GM23338 (cell line): ENCODE measurements around the gene DAPK3. TPM values are rescaled to one million over a fixed set of nuclear protein-coding genes. Genes with fewer than 3 reads are reported as not detected.

Source experiments
- ATAC-seq: fragments of 200-7000 bp; cut with Tn5 transposase; 3 replicates; pipeline ENCODE4 v1.9.1; 2020
- DNase-seq: peaks from one replicate; pipeline ENCODE4 v3.0.0-alpha.2; 2015; ENCODE audit warnings: low spot score
- H2AFZ ChIP-seq: fragments of 200-600 bp; sonication (generic); 2 replicates; pipeline ENCODE4 v1.8.0; 2016; ENCODE audit warnings: antibody characterized with exemption, mild to moderate bottlenecking, moderate library complexity
- H3F3A ChIP-seq: fragments of 200-600 bp; sonication (generic); replicated peaks from 2 replicates; pipeline ENCODE4 v1.8.0; 2017; ENCODE audit warnings: antibody characterized with exemption, mixed run types, low read depth
- H3K27ac ChIP-seq: fragments of 200-600 bp; sonication (generic); 2 replicates; pipeline ENCODE4 v1.6.1; 2016; ENCODE audit warnings: low read depth
- H3K27me3 ChIP-seq: fragments of 200-600 bp; sonication (generic); 2 replicates; pipeline ENCODE4 v1.8.0; 2016; ENCODE audit warnings: mild to moderate bottlenecking, mixed run types, moderate library complexity; ENCODE audit not compliant: insufficient read depth
- H3K36me3 ChIP-seq: fragments of 200-600 bp; sonication (generic); 2 replicates; pipeline ENCODE4 v1.8.0; 2016; ENCODE audit warnings: mild to moderate bottlenecking; ENCODE audit not compliant: insufficient read depth
- H3K4me1 ChIP-seq: fragments of 200-600 bp; sonication (generic); 2 replicates; pipeline ENCODE4 v1.8.0; 2016; ENCODE audit warnings: mild to moderate bottlenecking, moderate library complexity; ENCODE audit not compliant: insufficient read depth
- H3K4me2 ChIP-seq: fragments of 200-600 bp; sonication (generic); 2 replicates; pipeline ENCODE4 v1.7.1; 2017; ENCODE audit warnings: mixed run types
- H3K4me3 ChIP-seq: fragments of 200-600 bp; sonication (generic); 2 replicates; pipeline ENCODE4 v1.6.1; 2016; ENCODE audit warnings: mixed run types
- H3K79me2 ChIP-seq: fragments of 200-600 bp; sonication (generic); replicated peaks from 2 replicates; pipeline ENCODE4 v1.8.0; 2017; ENCODE audit warnings: mild to moderate bottlenecking; ENCODE audit not compliant: insufficient read depth
- H3K9me2 ChIP-seq: fragments of 200-600 bp; sonication (generic); 2 replicates; pipeline ENCODE4 v1.8.0; 2017; ENCODE audit not compliant: insufficient read depth
- H4K20me1 ChIP-seq: fragments of 200-600 bp; sonication (generic); replicated peaks from 2 replicates; pipeline ENCODE4 v1.8.0; 2017; ENCODE audit warnings: mild to moderate bottlenecking; ENCODE audit not compliant: insufficient read depth
- H3K27ac Mint-ChIP-seq: 2 replicates; pipeline ENCODE4 v1.8.0; 2020; ENCODE audit warnings: inconsistent platforms, mild to moderate bottlenecking, moderate library complexity, mixed read lengths
- H3K27me3 Mint-ChIP-seq: 3 replicates; pipeline ENCODE4 v1.8.0; 2022; ENCODE audit warnings: low read depth, mild to moderate bottlenecking, moderate library complexity, mixed read lengths, inconsistent platforms; ENCODE audit not compliant: insufficient read depth, poor library complexity
- H3K36me3 Mint-ChIP-seq: 3 replicates; pipeline ENCODE4 v1.8.0; 2021; ENCODE audit warnings: low read depth, mild to moderate bottlenecking, inconsistent platforms, moderate library complexity, mixed read lengths
- H3K4me1 Mint-ChIP-seq: 3 replicates; pipeline ENCODE4 v1.8.0; 2020; ENCODE audit warnings: mild to moderate bottlenecking, inconsistent platforms, mixed read lengths
- H3K4me3 Mint-ChIP-seq: 3 replicates; pipeline ENCODE4 v1.8.0; 2021; ENCODE audit warnings: moderate library complexity, mild to moderate bottlenecking, inconsistent platforms, mixed read lengths
- H3K9me3 Mint-ChIP-seq: 3 replicates; pipeline ENCODE4 v1.8.0; 2020; ENCODE audit warnings: moderate library complexity, mild to moderate bottlenecking, inconsistent platforms, mixed read lengths
- CREB1 ChIP-seq: fragments of 250-450 bp; sonication (Bioruptor Pico); IDR thresholded peaks from 2 replicates; pipeline ENCODE4 v1.5.0; 2020; ENCODE audit warnings: low read depth, mild to moderate bottlenecking, moderate library complexity
- CTCF ChIP-seq, 2 experiments: fragments of 200-600 bp in 1 of 2; sonication (generic) in 1 of 2; conservative IDR thresholded peaks; 2 replicates each; pipeline versions ENCODE4 v1.5.1 to v1.6.1; 2016 to 2017; ENCODE audit warnings: antibody characterized with exemption in 2 of 2, low read depth in 2 of 2, mild to moderate bottlenecking in 2 of 2, moderate library complexity in 1 of 2
- ETS1 ChIP-seq: IDR thresholded peaks from 2 replicates; pipeline ENCODE4 v1.6.1; 2016; ENCODE audit warnings: antibody characterized with exemption
- EZH2 ChIP-seq: fragments of 200-600 bp; sonication (generic); IDR thresholded peaks from one replicate; pipeline ENCODE4 v1.8.0; 2017; ENCODE audit warnings: antibody characterized with exemption, mild to moderate bottlenecking, low read depth; ENCODE audit not compliant: unreplicated experiment
- EZH2phosphoT487 ChIP-seq: fragments of 200-600 bp; sonication (generic); IDR thresholded peaks from one replicate; pipeline ENCODE4 v1.8.1; 2018; ENCODE audit warnings: antibody characterized with exemption; ENCODE audit not compliant: unreplicated experiment
- JUNB ChIP-seq: IDR thresholded peaks from one replicate; pipeline ENCODE4 v1.6.1; 2016; ENCODE audit warnings: antibody characterized with exemption; ENCODE audit not compliant: unreplicated experiment
- NANOG ChIP-seq: IDR thresholded peaks from 2 replicates; pipeline ENCODE4 v1.6.1; 2016; ENCODE audit warnings: antibody characterized with exemption, borderline replicate concordance
- POLR2AphosphoS5 ChIP-seq: IDR thresholded peaks from 2 replicates; pipeline ENCODE4 v1.6.1; 2016; ENCODE audit warnings: antibody characterized with exemption, low read depth
- STAT1 ChIP-seq: IDR thresholded peaks from one replicate; pipeline ENCODE4 v1.6.1; 2016; ENCODE audit warnings: antibody characterized with exemption; ENCODE audit not compliant: unreplicated experiment
- ZNF114 ChIP-seq: fragments of 250-450 bp; sonication (Bioruptor Pico); IDR thresholded peaks from 2 replicates; pipeline ENCODE4 v1.5.0; 2020; ENCODE audit warnings: mild to moderate bottlenecking, moderate library complexity
- ZNF331 ChIP-seq: fragments of 250-450 bp; sonication (Bioruptor Pico); IDR thresholded peaks from 2 replicates; pipeline ENCODE4 v1.5.0; 2020; ENCODE audit warnings: low read depth, mild to moderate bottlenecking, moderate library complexity
- polyA plus RNA-seq: library from polyadenylated mRNA; unstranded; fragments of >200 nt; fragmentation: Nextera tagmentation; extraction: Ambion mirVana; gene quantifications from 2 replicates; pipeline ENCODE4 v1.2.1, GENCODE V29; 2016
- total RNA-seq: library from RNA; depleted of rRNA; stranded (reverse); fragments of >200 nt; shearing (Covaris generic); gene quantifications from 2 replicates; pipeline ENCODE4 v1.2.3, GENCODE V29; 2014
- TF ChIP-seq, protein P1 (sequence below): IDR thresholded peaks from one replicate; pipeline ENCODE4 v1.6.1; 2018; ENCODE audit warnings: antibody characterized with exemption; ENCODE audit not compliant: unreplicated experiment
- TF ChIP-seq, protein P2 (sequence below): fragments of 250-450 bp; sonication (Bioruptor Pico); IDR thresholded peaks from 2 replicates; pipeline ENCODE4 v1.5.0; 2020; ENCODE audit warnings: mild to moderate bottlenecking, moderate library complexity

The DAPK3 gene
- total and polyA plus RNA-seq, 2 experiments from 2014 or later, result 32.1 to 95.6 TPM

DNA sequence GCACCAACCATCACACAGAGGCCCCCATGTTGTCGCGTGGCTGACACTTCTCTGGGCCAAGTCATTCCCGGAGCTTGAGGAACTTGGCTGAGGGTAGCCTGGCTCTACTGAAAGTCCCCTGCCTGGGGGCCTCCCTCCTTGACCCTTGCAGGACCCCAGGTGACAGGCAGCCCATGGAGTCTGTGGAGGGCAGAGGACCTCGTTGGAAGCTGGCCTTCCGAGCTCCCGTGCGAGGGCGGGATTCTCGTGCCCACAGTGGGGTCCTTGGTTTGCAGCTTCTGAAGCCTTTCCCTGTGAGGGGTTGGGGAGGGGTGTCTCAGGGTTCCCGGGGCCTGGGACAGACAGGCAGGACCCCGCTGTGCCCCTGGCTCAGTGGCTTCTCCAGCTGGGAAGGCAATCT lies 21.6 kb downstream of the DAPK3 start:
- H3K4me2 ChIP-seq, result no peak overlapping the region
- H4K20me1 ChIP-seq, result no peaks in the 10 kb centered on the region
- peaks cover 6% of the 10 kb centered on the region for H3K36me3 Mint-ChIP-seq
- no peaks in the 10 kb centered on the region; the same call in 1 of the 2 replicates for H3K36me3 ChIP-seq
- no peaks in the 10 kb centered on the region for H3K79me2 ChIP-seq
- H3K27ac Mint-ChIP-seq, result no peak overlapping the region
- H3K9me3 Mint-ChIP-seq, result no peaks in the 10 kb centered on the region; the same call in 1 of the 3 replicates
- no peak overlapping the region for H2AFZ ChIP-seq
- peaks cover 13% of the 10 kb centered on the region for H3K27me3 Mint-ChIP-seq
- DNase-seq, result no peak
- H3K4me1 ChIP-seq, result peaks cover 9% of the 10 kb centered on the region; the same call in 1 of the 2 replicates
- H3K27me3 ChIP-seq, result no peaks in the 10 kb centered on the region
- H3K4me3 Mint-ChIP-seq, result no peak overlapping the region
- H3K27ac ChIP-seq, result no peak overlapping the region
- peaks cover 9% of the 10 kb centered on the region; the same call in 2 of the 3 replicates for H3K4me1 Mint-ChIP-seq
- TF ChIP-seq POLR2AphosphoS5, result no peak
- no peak for TF ChIP-seq CREB1
- no peak for TF ChIP-seq EZH2phosphoT487
- TF ChIP-seq, protein P1, sequence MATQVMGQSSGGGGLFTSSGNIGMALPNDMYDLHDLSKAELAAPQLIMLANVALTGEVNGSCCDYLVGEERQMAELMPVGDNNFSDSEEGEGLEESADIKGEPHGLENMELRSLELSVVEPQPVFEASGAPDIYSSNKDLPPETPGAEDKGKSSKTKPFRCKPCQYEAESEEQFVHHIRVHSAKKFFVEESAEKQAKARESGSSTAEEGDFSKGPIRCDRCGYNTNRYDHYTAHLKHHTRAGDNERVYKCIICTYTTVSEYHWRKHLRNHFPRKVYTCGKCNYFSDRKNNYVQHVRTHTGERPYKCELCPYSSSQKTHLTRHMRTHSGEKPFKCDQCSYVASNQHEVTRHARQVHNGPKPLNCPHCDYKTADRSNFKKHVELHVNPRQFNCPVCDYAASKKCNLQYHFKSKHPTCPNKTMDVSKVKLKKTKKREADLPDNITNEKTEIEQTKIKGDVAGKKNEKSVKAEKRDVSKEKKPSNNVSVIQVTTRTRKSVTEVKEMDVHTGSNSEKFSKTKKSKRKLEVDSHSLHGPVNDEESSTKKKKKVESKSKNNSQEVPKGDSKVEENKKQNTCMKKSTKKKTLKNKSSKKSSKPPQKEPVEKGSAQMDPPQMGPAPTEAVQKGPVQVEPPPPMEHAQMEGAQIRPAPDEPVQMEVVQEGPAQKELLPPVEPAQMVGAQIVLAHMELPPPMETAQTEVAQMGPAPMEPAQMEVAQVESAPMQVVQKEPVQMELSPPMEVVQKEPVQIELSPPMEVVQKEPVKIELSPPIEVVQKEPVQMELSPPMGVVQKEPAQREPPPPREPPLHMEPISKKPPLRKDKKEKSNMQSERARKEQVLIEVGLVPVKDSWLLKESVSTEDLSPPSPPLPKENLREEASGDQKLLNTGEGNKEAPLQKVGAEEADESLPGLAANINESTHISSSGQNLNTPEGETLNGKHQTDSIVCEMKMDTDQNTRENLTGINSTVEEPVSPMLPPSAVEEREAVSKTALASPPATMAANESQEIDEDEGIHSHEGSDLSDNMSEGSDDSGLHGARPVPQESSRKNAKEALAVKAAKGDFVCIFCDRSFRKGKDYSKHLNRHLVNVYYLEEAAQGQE, result no peak
- TF ChIP-seq ZNF331 (CRISPR knock-in tag), result no peak
- no peak for TF ChIP-seq ZNF114 (CRISPR knock-in tag)
- no peak for TF ChIP-seq CTCF (conservative IDR thresholded peaks at IDR 0.05; ENCODE audit: low read depth in 2 of 2)
- no peak for TF ChIP-seq ETS1
- TF ChIP-seq EZH2, result no peak
- TF ChIP-seq NANOG, result no peak
- TF ChIP-seq JUNB, result no peak
- no peak for TF ChIP-seq STAT1
- TF ChIP-seq, protein P2, sequence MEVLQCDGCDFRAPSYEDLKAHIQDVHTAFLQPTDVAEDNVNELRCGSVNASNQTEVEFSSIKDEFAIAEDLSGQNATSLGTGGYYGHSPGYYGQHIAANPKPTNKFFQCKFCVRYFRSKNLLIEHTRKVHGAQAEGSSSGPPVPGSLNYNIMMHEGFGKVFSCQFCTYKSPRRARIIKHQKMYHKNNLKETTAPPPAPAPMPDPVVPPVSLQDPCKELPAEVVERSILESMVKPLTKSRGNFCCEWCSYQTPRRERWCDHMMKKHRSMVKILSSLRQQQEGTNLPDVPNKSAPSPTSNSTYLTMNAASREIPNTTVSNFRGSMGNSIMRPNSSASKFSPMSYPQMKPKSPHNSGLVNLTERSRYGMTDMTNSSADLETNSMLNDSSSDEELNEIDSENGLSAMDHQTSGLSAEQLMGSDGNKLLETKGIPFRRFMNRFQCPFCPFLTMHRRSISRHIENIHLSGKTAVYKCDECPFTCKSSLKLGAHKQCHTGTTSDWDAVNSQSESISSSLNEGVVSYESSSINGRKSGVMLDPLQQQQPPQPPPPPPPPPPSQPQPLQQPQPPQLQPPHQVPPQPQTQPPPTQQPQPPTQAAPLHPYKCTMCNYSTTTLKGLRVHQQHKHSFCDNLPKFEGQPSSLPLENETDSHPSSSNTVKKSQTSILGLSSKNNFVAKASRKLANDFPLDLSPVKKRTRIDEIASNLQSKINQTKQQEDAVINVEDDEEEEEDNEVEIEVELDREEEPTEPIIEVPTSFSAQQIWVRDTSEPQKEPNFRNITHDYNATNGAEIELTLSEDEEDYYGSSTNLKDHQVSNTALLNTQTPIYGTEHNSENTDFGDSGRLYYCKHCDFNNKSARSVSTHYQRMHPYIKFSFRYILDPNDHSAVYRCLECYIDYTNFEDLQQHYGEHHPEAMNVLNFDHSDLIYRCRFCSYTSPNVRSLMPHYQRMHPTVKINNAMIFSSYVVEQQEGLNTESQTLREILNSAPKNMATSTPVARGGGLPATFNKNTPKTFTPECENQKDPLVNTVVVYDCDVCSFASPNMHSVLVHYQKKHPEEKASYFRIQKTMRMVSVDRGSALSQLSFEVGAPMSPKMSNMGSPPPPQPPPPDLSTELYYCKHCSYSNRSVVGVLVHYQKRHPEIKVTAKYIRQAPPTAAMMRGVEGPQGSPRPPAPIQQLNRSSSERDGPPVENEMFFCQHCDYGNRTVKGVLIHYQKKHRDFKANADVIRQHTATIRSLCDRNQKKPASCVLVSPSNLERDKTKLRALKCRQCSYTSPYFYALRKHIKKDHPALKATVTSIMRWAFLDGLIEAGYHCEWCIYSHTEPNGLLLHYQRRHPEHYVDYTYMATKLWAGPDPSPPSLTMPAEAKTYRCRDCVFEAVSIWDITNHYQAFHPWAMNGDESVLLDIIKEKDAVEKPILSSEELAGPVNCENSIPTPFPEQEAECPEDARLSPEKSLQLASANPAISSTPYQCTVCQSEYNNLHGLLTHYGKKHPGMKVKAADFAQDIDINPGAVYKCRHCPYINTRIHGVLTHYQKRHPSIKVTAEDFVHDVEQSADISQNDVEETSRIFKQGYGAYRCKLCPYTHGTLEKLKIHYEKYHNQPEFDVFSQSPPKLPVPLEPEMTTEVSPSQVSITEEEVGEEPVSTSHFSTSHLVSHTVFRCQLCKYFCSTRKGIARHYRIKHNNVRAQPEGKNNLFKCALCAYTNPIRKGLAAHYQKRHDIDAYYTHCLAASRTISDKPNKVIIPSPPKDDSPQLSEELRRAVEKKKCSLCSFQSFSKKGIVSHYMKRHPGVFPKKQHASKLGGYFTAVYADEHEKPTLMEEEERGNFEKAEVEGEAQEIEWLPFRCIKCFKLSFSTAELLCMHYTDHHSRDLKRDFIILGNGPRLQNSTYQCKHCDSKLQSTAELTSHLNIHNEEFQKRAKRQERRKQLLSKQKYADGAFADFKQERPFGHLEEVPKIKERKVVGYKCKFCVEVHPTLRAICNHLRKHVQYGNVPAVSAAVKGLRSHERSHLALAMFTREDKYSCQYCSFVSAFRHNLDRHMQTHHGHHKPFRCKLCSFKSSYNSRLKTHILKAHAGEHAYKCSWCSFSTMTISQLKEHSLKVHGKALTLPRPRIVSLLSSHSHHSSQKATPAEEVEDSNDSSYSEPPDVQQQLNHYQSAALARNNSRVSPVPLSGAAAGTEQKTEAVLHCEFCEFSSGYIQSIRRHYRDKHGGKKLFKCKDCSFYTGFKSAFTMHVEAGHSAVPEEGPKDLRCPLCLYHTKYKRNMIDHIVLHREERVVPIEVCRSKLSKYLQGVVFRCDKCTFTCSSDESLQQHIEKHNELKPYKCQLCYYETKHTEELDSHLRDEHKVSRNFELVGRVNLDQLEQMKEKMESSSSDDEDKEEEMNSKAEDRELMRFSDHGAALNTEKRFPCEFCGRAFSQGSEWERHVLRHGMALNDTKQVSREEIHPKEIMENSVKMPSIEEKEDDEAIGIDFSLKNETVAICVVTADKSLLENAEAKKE, result no peak
- H3K4me3 ChIP-seq, result no peak overlapping the region
- 0 out of 2 replicates have a peak, but pooled peaks cover 3% of the 10 kb centered on the region for H3F3A ChIP-seq
- H3K9me2 ChIP-seq, result no peaks in the 10 kb centered on the region
- ATAC-seq, result no peak
